Stimulated activated CD4-positive, alpha-beta T cell treated with anti-CD3 and anti-CD28 coated beads, Interleukin-2, amount 100 ng/mL, for 48 hours (primary cell): ENCODE results near the gene TXK.

Source experiments
- DNase-seq, 2 donors: peaks; one replicate each; pipeline ENCODE4 v3.0.0-alpha.2; 2020

TXK gene

GRCh38 chr4:48046059-48046458, 88.0 kb downstream of the TXK start:
- DNase-seq: no peak

DNA sequence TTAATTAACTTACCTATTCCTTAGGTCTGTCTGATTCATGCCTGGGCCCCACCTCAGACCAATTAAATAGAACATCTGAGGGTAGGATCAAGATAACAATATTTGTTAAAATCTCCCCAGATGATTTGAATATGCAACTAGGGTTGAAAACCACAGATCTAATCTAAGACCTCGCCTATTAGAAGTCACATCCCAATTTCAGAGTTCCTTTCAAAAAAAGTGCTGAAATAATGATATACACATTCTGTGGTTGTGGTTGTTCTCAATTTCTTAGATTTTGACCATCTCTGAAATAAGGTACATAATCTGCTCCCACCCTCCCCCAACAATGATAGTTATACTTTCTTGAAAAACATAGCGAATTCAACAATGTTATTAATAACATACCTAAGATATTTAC, 89.8 kb downstream of the TXK start:
- no peak for DNase-seq

DNA sequence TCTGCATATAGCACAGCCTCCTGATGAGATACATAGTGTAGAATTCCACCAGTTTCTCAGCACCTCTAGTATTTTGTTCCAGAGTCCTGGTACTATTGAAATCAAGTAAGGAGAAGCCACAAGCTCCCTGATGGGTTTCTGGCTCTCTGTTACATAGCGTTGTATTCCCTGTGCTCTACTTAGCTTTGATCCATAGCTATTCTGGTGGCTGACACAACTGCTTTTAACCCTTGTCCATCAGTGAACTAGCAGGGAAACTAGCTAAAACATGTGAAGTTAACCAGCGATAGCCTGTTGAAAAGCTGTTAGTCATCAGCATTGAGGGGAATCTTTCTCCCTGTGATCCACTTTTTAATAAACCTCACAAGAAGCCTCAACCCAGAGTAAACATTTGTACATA, 90.5 kb downstream of the TXK start:
- no peak for DNase-seq

DNA sequence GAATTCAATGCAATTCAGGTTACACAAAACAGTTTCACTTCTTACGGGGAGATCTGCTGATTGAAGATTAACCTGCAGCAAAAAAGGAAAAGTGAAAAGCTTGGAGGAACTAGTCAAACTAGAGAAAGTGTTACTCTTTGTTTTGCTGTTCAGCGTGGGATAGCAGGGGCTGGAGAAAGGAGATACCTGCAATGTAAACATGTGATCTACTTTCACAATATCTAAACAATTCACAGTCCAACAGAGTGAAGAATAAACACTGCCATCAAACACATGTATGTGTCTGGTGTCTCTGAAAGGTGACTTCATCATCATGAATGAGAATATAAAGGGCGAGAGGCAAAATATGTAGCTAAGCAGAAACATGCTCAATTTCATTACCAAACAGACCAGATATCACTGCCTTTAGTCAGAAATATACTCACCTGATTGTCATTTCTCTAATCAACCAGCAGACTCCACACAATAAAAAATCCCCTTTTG, 91.0 kb downstream of the TXK start:
- DNase-seq: no peak

GRCh38 chr4:48041535-48042137, 92.4 kb downstream of the TXK start:
- no peak for DNase-seq

- no peak for DNase-seq
Measured at GRCh38 chr4:48039561-48039960, 94.5 kb downstream of the TXK start.

DNA sequence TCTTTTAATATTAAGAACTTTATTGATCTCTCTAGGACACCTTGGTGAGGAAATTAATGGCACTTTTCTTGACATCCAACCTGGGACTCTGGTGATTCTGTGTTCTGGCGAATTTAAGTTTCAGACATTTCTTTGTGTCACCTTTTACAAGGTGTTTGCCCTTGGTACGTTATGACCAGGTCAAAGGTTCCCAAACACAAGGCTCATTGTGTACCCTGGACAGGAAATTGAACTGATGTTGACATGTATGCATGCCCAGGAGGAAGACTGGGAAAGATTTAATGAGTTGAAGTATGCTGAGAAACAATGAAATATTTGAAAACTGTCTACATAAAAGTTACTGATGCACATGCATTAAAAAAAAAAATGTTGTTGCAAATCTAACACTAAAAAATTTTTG, 95.4 kb downstream of the TXK start:
- no peak for DNase-seq

- no peak for DNase-seq
Measured at GRCh38 chr4:48037117-48037462, 97.0 kb downstream of the TXK start.

DNA sequence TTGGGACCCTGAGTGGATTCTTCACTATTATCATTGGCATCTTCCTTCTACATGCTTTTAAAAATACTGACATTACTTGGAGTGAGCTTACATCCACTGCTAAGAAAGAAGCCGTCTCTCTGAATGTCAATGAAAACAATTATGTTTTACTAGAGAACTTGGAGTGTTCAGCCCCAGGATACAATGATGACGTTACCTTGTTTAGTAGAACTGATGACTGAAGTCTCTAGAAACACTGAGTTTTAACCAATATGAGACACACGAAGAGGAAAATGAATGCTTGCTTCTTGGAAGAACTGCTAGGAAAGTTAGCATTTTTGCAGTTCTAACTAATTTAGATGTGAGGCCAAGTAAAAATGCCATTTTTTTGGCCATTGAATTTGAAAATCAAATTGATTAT, 98.1 kb downstream of the TXK start:
- no peak for DNase-seq

GRCh38 chr4:48033825-48034413, 100.1 kb downstream of the TXK start:
- DNase-seq: peak; percentile 50 to 55

GRCh38 chr4:48033412-48033811, 100.6 kb downstream of the TXK start:
- no peak for DNase-seq

DNA sequence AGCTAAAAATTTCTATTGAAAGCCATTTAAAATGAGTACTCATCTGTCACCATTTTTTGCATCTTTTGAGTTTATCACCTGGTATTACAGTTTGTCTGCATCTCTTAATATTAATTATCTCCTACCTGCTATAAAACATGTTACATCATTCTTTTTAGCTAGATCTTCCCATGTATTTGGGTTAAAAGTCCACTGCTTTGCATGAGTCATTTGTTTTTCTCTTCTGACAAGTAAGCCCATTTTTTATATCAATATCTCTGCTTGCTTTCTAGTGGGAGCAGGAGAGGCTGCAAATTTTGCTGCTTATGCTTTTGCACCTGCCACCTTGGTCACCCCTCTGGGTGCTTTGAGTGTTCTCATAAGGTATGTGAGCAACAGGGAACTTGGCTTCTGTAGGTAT, 101.3 kb downstream of the TXK start:
- DNase-seq: no peak

GRCh38 chr4:48031802-48032525, 102.1 kb downstream of the TXK start:
- DNase-seq: no peak

- no peak for DNase-seq
Measured at GRCh38 chr4:48030470-48030869, 103.6 kb downstream of the TXK start.

DNA sequence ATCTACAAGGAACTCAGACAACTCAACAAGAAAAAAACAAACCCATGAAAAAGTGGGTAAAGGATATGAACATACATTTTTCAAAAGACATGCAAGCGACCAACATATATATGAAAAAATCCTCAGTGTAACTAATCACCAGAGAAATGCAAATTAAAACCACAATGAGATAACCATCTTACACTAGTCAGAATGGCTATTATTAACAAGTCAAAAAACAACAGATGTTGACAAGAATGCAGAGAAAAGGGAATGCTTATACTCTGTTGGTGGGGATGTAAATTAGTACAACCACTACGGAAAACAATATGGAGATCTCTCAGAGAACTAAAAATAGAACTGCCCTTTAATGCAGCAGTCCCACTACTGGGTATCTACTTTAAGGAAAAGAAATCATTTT, 105.4 kb downstream of the TXK start:
- no peak for DNase-seq

- no peak for DNase-seq
Measured at GRCh38 chr4:48027653-48028052, 106.4 kb downstream of the TXK start.

GRCh38 chr4:48025005-48025404, 109.0 kb downstream of the TXK start:
- DNase-seq: no peak

GRCh38 chr4:48024522-48024921, 109.5 kb downstream of the TXK start:
- no peak for DNase-seq

- no peak for DNase-seq
Measured at GRCh38 chr4:48022192-48022799, 111.8 kb downstream of the TXK start.

- no peak for DNase-seq
Measured at GRCh38 chr4:48021100-48021499, 113.0 kb downstream of the TXK start.

GRCh38 chr4:48018112-48018511, 115.9 kb downstream of the TXK start:
- no peak for DNase-seq

DNA sequence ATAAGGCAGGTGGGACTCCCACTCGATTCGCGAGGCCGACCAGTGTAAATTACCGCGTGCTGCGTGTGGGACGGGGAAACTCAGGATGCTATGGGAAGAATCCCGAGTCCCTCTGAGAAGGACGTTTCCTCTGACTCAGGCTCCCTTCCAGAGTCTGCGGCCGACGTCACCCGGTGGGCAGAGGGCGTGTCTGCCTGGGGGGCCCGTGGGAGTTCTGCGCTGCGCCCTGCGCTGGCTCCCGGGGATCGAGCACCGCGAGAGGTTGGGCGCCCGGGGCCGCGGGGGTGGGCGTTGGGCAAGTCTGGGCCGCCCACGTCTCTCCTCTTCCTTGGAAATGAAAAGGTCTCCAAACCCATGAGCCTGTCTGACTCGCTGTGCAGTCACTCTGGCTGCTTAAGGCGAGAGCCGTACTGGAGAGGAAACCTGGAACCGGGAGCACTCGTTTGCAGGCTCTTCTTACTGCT, 116.9 kb downstream of the TXK start:
- peak; percentile 25 to 57 for DNase-seq
